Kidney glomerular epithelial cell (primary cell): Measurements from ENCODE around the gene GTPBP1.
A peak's percentile ranks its signal among the peaks of the same experiment; 100 is the strongest.

Source experiments
- DNase-seq: peaks from one replicate; lab custom pipeline; 2025; lab: John Stamatoyannopoulos, UW

Gene GTPBP1

DNA sequence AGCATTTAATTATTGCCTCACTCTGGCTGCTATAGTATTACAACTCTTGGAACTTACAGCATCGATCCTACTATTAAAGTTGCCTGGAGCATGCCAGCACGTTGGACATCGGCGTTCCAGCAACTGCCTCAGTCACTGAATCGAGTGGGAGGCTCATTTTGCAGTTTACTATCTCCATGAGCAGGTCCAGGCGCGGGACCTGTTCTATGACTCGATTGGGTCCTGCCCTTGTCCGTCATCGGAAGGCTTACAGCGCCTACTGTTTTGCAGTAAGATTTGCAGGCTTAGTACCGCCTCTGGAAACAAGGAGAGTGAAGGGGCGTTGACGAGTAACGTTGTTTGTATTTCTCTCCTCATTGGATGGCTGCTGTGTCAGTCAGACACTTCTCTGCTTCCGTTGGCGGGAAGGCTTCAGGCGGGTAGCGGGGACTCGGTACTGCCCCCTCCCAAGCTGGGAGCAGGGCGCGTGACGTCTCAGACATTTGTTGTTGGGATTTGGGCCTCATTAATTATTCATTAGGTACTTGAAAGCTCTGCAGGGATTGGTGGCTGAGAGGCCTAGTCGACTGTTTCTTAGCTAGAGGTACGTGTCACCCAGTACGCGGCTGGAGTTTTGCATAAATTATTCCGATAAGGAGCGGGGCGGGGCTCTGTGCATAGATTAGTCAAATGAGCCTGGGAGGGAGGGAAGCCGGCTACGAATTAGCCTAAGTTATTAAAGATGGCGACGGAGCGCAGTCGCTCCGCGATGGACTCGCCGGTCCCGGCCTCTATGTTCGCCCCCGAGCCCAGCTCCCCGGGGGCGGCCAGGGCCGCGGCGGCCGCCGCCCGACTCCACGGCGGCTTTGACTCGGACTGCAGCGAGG, at the start of gene GTPBP1:
TSS of gene GTPBP1 (plus strand) at position 710 of the 866 bp plus-strand sequence. CDS start at position 722, 12 bp downstream.
- DNase-seq: peak; percentile 100

GRCh38 chr22:38656256-38657044, 49.3 kb upstream of the GTPBP1 start, which contains the start of the genes CBY1 and FAM227A:
Gene CBY1 (plus strand): TSS chr22:38656638. CDS start chr22:38668055, 11,417 bp downstream.
Gene FAM227A (minus strand): TSS chr22:38656392. CDS start chr22:38650168, 6,224 bp downstream.
- peak; percentile 81 for DNase-seq

- peak; percentile 32 for DNase-seq
Observed at GRCh38 chr22:38657045-38657909, 48.5 kb upstream of the GTPBP1 start.

- no peak for DNase-seq
Observed at GRCh38 chr22:38674888-38675287, 30.9 kb upstream of the GTPBP1 start.

GRCh38 chr22:38675833-38676232, 29.9 kb upstream of the GTPBP1 start:
- no peak for DNase-seq

- peak; percentile 87 for DNase-seq
Observed at GRCh38 chr22:38681582-38682335, 24.0 kb upstream of the GTPBP1 start, which contains the start of gene TOMM22. Gene TOMM22 (plus strand): TSS chr22:38681957. CDS start chr22:38681979, 22 bp downstream.

DNA sequence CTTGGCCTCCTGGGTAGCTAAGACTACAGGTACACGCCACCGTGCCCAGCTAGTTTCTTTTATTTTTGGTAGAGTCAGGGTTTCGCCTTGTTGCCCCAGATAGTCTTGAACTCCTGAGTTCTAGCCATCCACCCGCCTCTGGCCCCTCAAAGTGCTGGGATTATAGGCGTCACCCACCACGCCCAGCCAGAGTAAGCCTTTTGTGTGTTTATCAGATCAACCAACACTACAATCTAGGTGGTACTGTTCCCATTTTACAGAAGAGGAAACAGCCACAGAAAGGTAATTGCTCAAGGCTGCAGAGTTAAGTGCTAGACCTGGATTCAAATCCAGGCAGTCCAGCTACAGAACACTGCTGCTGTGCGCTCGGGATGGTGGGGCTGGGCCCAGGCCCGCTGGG, 20.8 kb upstream of the GTPBP1 start:
- no peak for DNase-seq

- no peak for DNase-seq
Observed at GRCh38 chr22:38685761-38686160, 20.0 kb upstream of the GTPBP1 start.

DNA sequence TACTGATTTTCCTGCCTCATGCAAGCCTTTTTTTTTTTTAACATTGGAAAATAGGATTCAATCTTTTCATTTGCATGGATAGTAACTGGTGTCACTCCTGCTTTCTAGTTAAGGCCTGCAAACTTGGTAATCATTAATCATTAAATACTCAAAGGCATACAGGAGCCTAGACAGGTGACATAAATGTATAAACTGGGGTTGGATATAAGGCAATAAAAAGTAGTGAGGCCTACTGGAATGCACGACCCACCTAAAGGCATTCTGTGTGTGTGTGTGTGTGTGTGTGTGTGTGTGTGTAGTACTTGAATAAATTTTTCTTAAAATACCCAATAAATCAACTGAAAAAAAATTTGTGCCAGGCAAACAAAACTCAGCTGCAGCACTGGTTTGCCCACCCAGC, 16.1 kb upstream of the GTPBP1 start:
- DNase-seq: no peak

GRCh38 chr22:38694049-38694448, 11.7 kb upstream of the GTPBP1 start:
- DNase-seq: no peak

DNA sequence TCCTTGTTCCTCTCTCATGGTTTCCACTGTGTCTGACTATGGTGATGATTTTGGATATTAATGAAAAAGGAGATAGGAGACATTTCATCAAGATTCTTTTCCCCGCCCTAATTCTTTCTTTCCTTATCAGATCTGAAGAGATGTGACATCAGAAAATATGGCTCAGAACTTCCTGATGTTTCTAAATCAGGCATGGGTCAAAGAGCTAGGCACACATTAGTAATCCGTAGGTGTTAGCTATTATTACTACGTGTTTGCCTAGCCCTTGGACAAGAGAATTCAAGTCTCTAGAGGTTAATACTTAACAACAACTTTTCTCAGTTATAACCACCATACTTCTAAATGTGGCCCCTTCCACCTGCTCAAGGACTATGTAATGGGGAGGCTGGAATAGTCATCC, 10.8 kb upstream of the GTPBP1 start:
- no peak for DNase-seq

- peak; percentile 80 for DNase-seq
Observed at GRCh38 chr22:38696606-38697424, 8.9 kb upstream of the GTPBP1 start.

- no peak for DNase-seq
Observed at GRCh38 chr22:38697425-38698089, 8.2 kb upstream of the GTPBP1 start.

GRCh38 chr22:38698407-38699094, 7.2 kb upstream of the GTPBP1 start:
- DNase-seq: no peak

- DNase-seq: no peak
Observed at GRCh38 chr22:38699143-38699542, 6.6 kb upstream of the GTPBP1 start.

DNA sequence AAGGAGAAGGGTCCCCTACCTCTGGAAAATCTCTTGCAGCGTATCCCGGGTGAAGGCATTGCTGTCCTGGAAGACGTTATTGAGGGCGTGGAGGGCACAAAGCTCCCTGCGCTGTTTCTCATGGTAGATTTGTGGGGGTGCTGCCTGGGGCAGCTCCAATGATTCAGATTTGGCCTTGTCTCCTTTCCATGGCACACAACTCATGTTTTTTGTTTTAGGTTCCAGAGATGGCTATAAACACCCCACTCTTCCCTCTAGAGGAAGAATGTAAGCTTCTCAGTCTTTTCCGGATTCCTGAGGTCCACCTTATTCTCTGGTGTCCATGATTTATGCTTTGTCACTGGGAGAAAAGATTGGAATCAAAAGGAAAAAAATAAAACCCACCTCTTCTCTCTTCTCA, 6.0 kb upstream of the GTPBP1 start:
- peak; percentile 20 for DNase-seq

- DNase-seq: peak; percentile 60
Observed at GRCh38 chr22:38700270-38700788, 5.4 kb upstream of the GTPBP1 start.

GRCh38 chr22:38700789-38701628, 4.7 kb upstream of the GTPBP1 start, which contains the start of gene JOSD1:
Gene JOSD1 (minus strand): TSS chr22:38700943. CDS start chr22:38699987, 956 bp downstream.
- peak; percentile 82 for DNase-seq
